CD4-positive, alpha-beta memory T cell (primary cell): ENCODE results near the gene ZBTB46. TPM values are rescaled to one million over a fixed set of nuclear protein-coding genes. Genes with fewer than 3 reads are reported as not detected.
A peak's percentile ranks its signal among the peaks of the same experiment; 100 is the strongest.

Source experiments
- CTCF ChIA-PET: fragments of 350-600 bp; sonication (Branson Sonifier 250); formaldehyde crosslinking; loops from one replicate; lab custom pipeline; 2021; ENCODE audit warnings: inconsistent platforms; ENCODE audit not compliant: partially characterized antibody; lab: Charles Lee
- POLR2A ChIA-PET: fragments of 350-600 bp; sonication (Branson Sonifier 250); formaldehyde crosslinking; loops from one replicate; lab custom pipeline; 2021; ENCODE audit not compliant: partially characterized antibody; lab: Charles Lee
- DNase-seq, 5 donors: peaks; one replicate each; pipeline versions ENCODE4 v3.0.0 to v3.0.0-alpha.2; 2020 to 2022; ENCODE audit warnings: mixed read lengths in 1 of 5
- H3K27ac ChIP-seq: one replicate; pipeline ENCODE4 v1.7.0; 2013; ENCODE audit warnings: low read depth, low read length
- H3K27me3 ChIP-seq: 2 replicates; pipeline ENCODE4 v1.7.0; 2013; ENCODE audit warnings: mild to moderate bottlenecking, low read length, moderate library complexity; ENCODE audit not compliant: insufficient read depth
- H3K36me3 ChIP-seq: 2 replicates; pipeline ENCODE4 v1.7.0; 2013; ENCODE audit warnings: mild to moderate bottlenecking, low read length, moderate library complexity; ENCODE audit not compliant: insufficient read depth
- H3K4me1 ChIP-seq: 2 replicates; pipeline ENCODE4 v1.7.0; 2013; ENCODE audit warnings: mild to moderate bottlenecking, low read length, moderate library complexity; ENCODE audit not compliant: insufficient read depth
- H3K4me3 ChIP-seq, 2 donors: one replicate each; pipeline ENCODE4 v1.7.0; 2013; ENCODE audit warnings: low read length in 2 of 2, mild to moderate bottlenecking in 1 of 2
- H3K9me3 ChIP-seq, 2 donors: one replicate each; pipeline ENCODE4 v1.7.0; 2013; ENCODE audit warnings: low read length in 2 of 2, control low read depth in 1 of 2; ENCODE audit not compliant: control insufficient read depth in 1 of 2
- H3K27ac Mint-ChIP-seq, 7 donors: one replicate each; pipeline ENCODE4 v1.8.0; 2020 to 2021; ENCODE audit warnings: mixed read lengths in 7 of 7, mild to moderate bottlenecking in 6 of 7, inconsistent platforms in 3 of 7, moderate library complexity in 3 of 7
- H3K27me3 Mint-ChIP-seq, 2 donors: one replicate each; pipeline ENCODE4 v1.8.0; 2020 to 2021; ENCODE audit warnings: mixed read lengths in 2 of 2
- H3K36me3 Mint-ChIP-seq, 2 donors: one replicate each; pipeline ENCODE4 v1.8.0; 2020 to 2021; ENCODE audit warnings: mixed read lengths in 2 of 2, inconsistent platforms in 1 of 2, mild to moderate bottlenecking in 1 of 2
- H3K4me1 Mint-ChIP-seq, 4 donors: one replicate each; pipeline ENCODE4 v1.8.0; 2020 to 2021; ENCODE audit warnings: mixed read lengths in 4 of 4, mild to moderate bottlenecking in 1 of 4
- H3K4me3 Mint-ChIP-seq, 8 donors: one replicate each; pipeline ENCODE4 v1.8.0; 2020 to 2021; ENCODE audit warnings: mixed read lengths in 8 of 8, mild to moderate bottlenecking in 7 of 8, moderate library complexity in 6 of 8, inconsistent platforms in 3 of 8
- H3K9me3 Mint-ChIP-seq, 8 donors: one replicate each; pipeline ENCODE4 v1.8.0; 2020 to 2021; ENCODE audit warnings: mixed read lengths in 8 of 8, mild to moderate bottlenecking in 5 of 8, inconsistent platforms in 3 of 8, moderate library complexity in 1 of 8
- intact Hi-C: fragments of 100-400 bp; cut with micrococcal nuclease; formaldehyde crosslinking; loops from one replicate; pipeline ENCODE4 v1.15.1; 2023
- polyA plus RNA-seq, 2 donors: library from polyadenylated mRNA; unstranded; fragments of 300-500 nt; fragmentation: Illumina TruSeq; gene quantifications; one replicate each; pipeline ENCODE4 v1.2.3, GENCODE V29; 2021
- total RNA-seq, 2 experiments: library from RNA; stranded (reverse); gene quantifications; one replicate each; pipeline ENCODE4 v1.2.3, GENCODE V29; 2021

ZBTB46 gene
- total and polyA plus RNA-seq, 4 experiments from 2014 or later: 0.09 to 0.87 (median 0.28) TPM; not detected in 1

DNA sequence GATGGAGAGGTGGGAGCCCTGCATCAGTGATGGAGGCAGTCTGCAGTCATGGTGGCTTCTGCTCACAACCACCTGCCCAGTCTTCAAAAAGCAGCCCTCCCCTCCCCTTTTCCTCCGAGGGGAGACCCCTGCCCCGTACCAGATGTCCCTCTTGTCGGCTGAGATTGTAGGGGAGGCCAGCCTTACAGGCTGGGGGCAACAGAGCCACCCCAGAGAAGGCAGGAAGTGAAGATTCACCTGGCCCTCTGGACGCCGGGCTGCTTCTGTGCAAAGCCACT is 130.1 kb downstream of the ZBTB46 start:
- no peak for DNase-seq
- H3K27me3 Mint-ChIP-seq: no peaks in the 10 kb centered on the region
- H3K4me1 Mint-ChIP-seq: peaks cover 7 to 48% (median 17%) of the 10 kb centered on the region in 4 donors
- CTCF ChIA-PET: no interaction called here
- Histone ChIP-seq H3K4me1 (peaks cover 49% of the 10 kb centered on the region), H3K27me3 (no peaks in the 10 kb centered on the region), H3K9me3 (no peaks in the 10 kb centered on the region), H3K36me3 (peaks cover 26% of the 10 kb centered on the region), H3K27ac (no peak overlapping the region), H3K4me3 (no peak overlapping the region)
- H3K27ac Mint-ChIP-seq: no peak overlapping the region
- H3K36me3 Mint-ChIP-seq: peaks cover 2 to 21% of the 10 kb centered on the region in 2 donors
- H3K9me3 Mint-ChIP-seq: peaks cover 0 to 1% (median 0%) of the 10 kb centered on the region in 8 donors
- peak overlapping the region in 1 of 8 donors; percentile 35 for H3K4me3 Mint-ChIP-seq
- intact Hi-C loops: no loop called here
- POLR2A ChIA-PET: interaction anchor here (1.1 to 2.1 kb wide), 3 partner anchors 33 to 38 kb away, joined by 3 to 8 read pairs (median 4); partner anchors contain the start of genes LIME1 and SLC2A4RG

DNA sequence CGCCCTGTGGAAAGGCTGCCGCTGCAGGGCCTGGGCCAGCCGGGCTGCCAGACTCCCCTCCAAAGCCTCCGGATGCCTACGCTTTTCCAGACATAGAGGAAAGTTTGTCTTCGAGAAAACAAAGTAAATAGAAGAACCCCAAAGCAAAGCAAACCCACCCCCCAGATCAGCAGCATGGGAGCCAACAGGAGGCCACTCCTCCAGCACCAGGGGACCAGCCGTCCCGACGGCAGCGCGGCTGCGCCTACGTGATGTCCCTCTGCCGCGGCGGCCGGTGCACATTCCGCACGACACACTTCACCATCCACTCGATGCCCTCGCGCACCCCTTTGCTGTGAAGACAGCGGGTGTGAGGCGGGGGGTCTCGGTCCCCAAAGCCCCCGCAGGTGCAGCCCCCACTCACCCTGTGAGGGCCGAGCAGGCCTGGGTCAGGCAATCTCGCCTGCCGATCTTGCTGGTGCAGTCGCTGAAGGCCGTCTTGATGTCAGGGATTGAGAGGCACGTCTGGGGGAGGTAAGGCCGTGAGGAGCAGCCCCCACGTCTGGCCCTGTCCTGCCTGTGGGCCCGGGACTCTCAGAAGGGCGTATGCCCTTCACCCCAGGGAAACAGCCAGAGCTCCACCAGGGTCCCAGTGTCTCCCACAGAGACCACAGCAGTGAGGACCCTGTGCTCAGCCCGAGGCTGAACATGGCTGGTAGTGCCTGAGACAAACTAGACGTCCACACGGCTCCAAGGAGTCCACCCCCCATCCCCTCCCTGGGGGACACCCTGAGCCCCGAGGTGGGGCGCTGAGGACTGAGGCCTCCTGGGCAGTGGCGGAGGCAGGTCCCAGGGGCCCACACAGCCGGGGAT is 130.6 kb downstream of the ZBTB46 start:
- ChIA-PET POLR2A (interaction anchor here (0.5 to 2.1 kb wide), 4 partner anchors 27 to 39 kb away, joined by 3 to 8 read pairs (median 4); partner anchors contain the start of genes LIME1 and SLC2A4RG), CTCF (no interaction called here)
- intact Hi-C loops: no loop called here
- H3K4me3 ChIP-seq: no peak overlapping the region
- Mint-ChIP-seq H3K4me3 (no peak overlapping the region), H3K27ac (no peak overlapping the region), H3K27me3 (no peaks in the 10 kb centered on the region), H3K4me1 (peaks cover 7 to 42% (median 17%) of the 10 kb centered on the region in 4 donors), H3K9me3 (peaks cover 0 to 1% (median 0%) of the 10 kb centered on the region in 8 donors), H3K36me3 (peaks cover 0 to 15% of the 10 kb centered on the region in 2 donors)
- H3K4me1 ChIP-seq: peaks cover 47% of the 10 kb centered on the region
- no peak overlapping the region for H3K27ac ChIP-seq
- no peaks in the 10 kb centered on the region for H3K27me3 ChIP-seq
- H3K36me3 ChIP-seq: peaks cover 20% of the 10 kb centered on the region
- peak in 1 of 5 donors; percentile 19 for DNase-seq
- no peaks in the 10 kb centered on the region for H3K9me3 ChIP-seq

DNA sequence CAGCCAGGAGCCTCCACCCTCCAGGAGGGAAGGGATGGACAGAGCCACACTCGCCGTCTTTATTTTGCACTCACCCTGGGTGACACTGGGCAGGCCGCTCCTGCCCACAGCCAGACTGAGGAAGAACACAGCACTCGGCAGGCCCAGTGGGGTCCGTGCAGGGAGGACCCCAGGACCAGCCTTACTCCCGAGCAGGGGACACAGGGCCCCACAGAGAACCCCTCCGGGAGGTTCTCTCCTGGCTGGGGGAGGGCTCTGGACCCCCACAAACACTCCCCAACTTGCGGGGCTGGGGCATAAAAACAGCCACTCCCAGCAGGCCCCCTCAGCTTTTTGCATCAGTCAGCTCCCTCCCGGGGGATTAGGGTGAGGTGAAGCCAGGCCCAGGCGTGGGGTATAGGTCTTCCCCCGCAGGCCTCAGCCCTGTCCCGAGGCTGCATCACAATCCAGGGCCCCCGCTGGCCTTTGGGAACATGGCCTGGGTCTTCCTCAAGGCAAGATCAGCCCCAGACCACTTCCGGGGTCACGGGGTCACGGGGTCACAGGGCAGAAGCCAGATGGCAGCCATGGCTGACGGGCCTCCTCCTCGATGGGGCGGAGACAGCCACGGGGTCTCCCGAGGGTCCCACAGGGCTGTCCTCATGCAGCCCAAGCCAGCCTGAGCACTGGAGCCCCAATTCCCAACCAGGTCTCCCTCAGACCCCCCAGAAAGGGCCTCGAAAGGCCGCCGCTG is 131.4 kb downstream of the ZBTB46 start:
- H3K27me3 ChIP-seq: no peaks in the 10 kb centered on the region
- Mint-ChIP-seq H3K27ac (peak overlapping the region in 2 of 7 donors; percentile 47 to 48), H3K27me3 (no peaks in the 10 kb centered on the region), H3K9me3 (no peaks in the 10 kb centered on the region), H3K4me3 (no peak overlapping the region), H3K36me3 (peaks cover 0 to 8% of the 10 kb centered on the region in 2 donors), H3K4me1 (peaks cover 6 to 39% (median 17%) of the 10 kb centered on the region in 4 donors)
- no peak for DNase-seq
- peaks cover 12% of the 10 kb centered on the region for H3K36me3 ChIP-seq
- no peak overlapping the region for H3K4me3 ChIP-seq
- H3K27ac ChIP-seq: no peak overlapping the region
- CTCF ChIA-PET: no interaction called here
- peaks cover 47% of the 10 kb centered on the region for H3K4me1 ChIP-seq
- intact Hi-C loops: no loop called here
- POLR2A ChIA-PET: interaction anchor here (1.1 to 3.6 kb wide), 4 partner anchors 37 to 132 kb away, joined by 3 to 18 read pairs (median 4); partner anchors contain the start of genes GMEB2, LIME1 and SLC2A4RG
- H3K9me3 ChIP-seq: no peaks in the 10 kb centered on the region

DNA sequence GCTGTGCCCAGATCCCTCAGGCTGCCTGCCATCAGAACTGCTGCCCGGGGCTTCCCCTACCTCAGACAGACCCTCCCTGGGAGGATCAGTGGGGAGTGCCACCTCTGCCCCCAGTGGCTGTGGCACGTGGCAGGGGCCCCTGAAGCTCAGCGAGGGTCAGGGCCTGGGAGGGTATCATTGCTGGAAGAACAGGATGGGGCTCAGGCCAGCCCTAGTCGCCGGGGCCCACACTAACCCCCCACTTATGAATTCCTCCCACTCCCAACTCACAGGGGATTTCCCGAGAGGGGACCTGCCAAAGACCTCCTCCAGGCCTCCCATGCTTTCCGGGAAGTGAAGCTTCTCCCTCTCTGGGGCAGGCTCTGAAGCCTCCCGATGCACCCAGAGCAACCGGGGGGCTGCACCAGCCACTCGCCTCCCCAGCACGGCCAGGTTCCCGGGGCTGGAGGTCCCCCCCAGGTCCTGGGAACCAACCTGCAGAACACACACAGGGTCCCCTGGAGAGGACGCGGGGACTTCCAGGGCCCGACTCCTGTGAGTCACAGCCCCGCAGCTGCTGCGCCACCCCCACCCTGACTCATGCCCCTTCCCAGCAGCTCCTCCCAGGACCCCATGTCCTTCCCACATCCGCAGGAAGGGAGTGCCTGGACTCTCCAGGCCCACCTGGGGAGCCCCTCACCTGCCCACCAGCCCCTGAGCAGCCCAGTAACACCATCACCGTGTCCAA is 132.2 kb downstream of the ZBTB46 start:
- H3K36me3 ChIP-seq: peaks cover 5% of the 10 kb centered on the region
- Mint-ChIP-seq H3K4me1 (peaks cover 6 to 39% (median 17%) of the 10 kb centered on the region in 4 donors), H3K9me3 (no peaks in the 10 kb centered on the region), H3K4me3 (no peak overlapping the region), H3K27ac (peak overlapping the region in 2 of 7 donors; percentile 47 to 48), H3K36me3 (peaks cover 0 to 3% of the 10 kb centered on the region in 2 donors), H3K27me3 (no peaks in the 10 kb centered on the region)
- H3K9me3 ChIP-seq: no peaks in the 10 kb centered on the region
- H3K4me3 ChIP-seq: no peak overlapping the region
- CTCF ChIA-PET: interaction anchor here (1.0 kb wide), 1 partner anchor 117 kb away, joined by 3 read pairs; no protein-coding TSS in a partner anchor
- H3K27ac ChIP-seq: no peak overlapping the region
- intact Hi-C loops: no loop called here
- DNase-seq: no peak
- H3K4me1 ChIP-seq: peaks cover 47% of the 10 kb centered on the region
- POLR2A ChIA-PET: interaction anchor here (0.9 to 3.6 kb wide), 6 partner anchors 8 to 132 kb away, joined by 3 to 26 read pairs (median 4); partner anchors contain the start of genes ARFRP1, GMEB2, LIME1 and SLC2A4RG
- H3K27me3 ChIP-seq: no peaks in the 10 kb centered on the region

DNA sequence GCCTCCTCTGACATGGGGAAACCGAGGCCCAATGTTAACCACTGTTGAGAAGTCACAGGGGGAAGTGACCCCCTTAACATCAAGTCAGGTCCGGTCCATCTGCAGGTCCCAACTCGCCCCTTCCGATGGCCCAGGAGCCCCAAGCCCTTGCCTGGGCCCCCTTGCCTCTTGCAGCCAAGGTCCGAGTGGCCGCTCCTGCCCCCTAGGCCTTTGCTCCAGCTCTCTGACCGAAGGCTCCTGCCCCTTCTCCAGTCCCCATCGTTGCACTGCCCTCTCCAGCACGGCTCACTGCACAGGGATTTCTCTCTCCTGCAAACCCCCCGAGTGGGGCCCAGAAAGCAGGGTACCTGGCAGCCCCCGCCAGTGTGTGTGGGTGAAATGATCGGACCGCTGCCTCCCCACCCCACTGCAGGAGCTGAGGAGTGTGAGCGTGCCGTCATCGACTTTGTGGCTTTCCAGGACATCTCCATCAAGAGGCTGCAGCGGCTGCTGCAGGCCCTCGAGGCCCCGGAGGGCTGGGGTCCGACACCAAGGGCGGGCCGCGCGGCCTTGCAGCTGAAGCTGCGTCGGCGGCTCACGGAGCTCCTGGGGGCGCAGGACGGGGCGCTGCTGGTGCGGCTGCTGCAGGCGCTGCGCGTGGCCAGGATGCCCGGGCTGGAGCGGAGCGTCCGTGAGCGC is 133.1 kb downstream of the ZBTB46 start:
- no peak overlapping the region for H3K27ac ChIP-seq
- ChIA-PET CTCF (interaction anchor here (1.0 kb wide), 1 partner anchor 116 kb away, joined by 3 read pairs; no protein-coding TSS in a partner anchor), POLR2A (interaction anchor here (0.8 to 3.6 kb wide), 10 partner anchors 9 to 282 kb away, joined by 3 to 26 read pairs (median 3); partner anchors contain the start of genes ARFRP1, GMEB2, LIME1 and SAMD10)
- H3K36me3 ChIP-seq: no peaks in the 10 kb centered on the region
- peaks cover 0 to 3% (median 0%) of the 10 kb centered on the region in 8 donors for H3K9me3 Mint-ChIP-seq
- intact Hi-C loops: no loop called here
- no peaks in the 10 kb centered on the region for H3K27me3 Mint-ChIP-seq
- peaks cover 6 to 38% (median 17%) of the 10 kb centered on the region in 4 donors for H3K4me1 Mint-ChIP-seq
- no peaks in the 10 kb centered on the region for H3K27me3 ChIP-seq
- no peak overlapping the region for H3K27ac Mint-ChIP-seq
- H3K4me1 ChIP-seq: peaks cover 47% of the 10 kb centered on the region
- H3K4me3 Mint-ChIP-seq: no peak overlapping the region
- H3K9me3 ChIP-seq: no peaks in the 10 kb centered on the region
- H3K36me3 Mint-ChIP-seq: peaks cover 0 to 3% of the 10 kb centered on the region in 2 donors
- no peak for DNase-seq
- no peak overlapping the region for H3K4me3 ChIP-seq

DNA sequence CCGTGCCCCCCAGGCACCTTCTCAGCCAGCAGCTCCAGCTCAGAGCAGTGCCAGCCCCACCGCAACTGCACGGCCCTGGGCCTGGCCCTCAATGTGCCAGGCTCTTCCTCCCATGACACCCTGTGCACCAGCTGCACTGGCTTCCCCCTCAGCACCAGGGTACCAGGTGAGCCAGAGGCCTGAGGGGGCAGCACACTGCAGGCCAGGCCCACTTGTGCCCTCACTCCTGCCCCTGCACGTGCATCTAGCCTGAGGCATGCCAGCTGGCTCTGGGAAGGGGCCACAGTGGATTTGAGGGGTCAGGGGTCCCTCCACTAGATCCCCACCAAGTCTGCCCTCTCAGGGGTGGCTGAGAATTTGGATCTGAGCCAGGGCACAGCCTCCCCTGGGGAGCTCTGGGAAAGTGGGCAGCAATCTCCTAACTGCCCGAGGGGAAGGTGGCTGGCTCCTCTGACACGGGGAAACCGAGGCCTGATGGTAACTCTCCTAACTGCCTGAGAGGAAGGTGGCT is 133.7 kb downstream of the ZBTB46 start:
- Histone ChIP-seq H3K27ac (no peak overlapping the region), H3K4me1 (peaks cover 47% of the 10 kb centered on the region), H3K36me3 (no peaks in the 10 kb centered on the region), H3K27me3 (no peaks in the 10 kb centered on the region), H3K9me3 (no peaks in the 10 kb centered on the region), H3K4me3 (no peak overlapping the region)
- Mint-ChIP-seq H3K9me3 (peaks cover 0 to 3% (median 0%) of the 10 kb centered on the region in 8 donors), H3K27ac (peak overlapping the region in 1 of 7 donors; percentile 74), H3K27me3 (no peaks in the 10 kb centered on the region), H3K4me3 (peak overlapping the region in 3 of 8 donors; percentile 31 to 67 (median 65)), H3K4me1 (peaks cover 6 to 32% (median 17%) of the 10 kb centered on the region in 4 donors), H3K36me3 (peaks cover 0 to 4% of the 10 kb centered on the region in 2 donors)
- CTCF ChIA-PET: no interaction called here
- POLR2A ChIA-PET: interaction anchor here (0.8 to 3.6 kb wide), 8 partner anchors 8 to 282 kb away, joined by 3 to 26 read pairs (median 4); partner anchors contain the start of genes ARFRP1, GMEB2, LIME1 and SAMD10
- no peak for DNase-seq
- intact Hi-C loops: no loop called here
